ENCODE data around the gene CGREF1.

Gene CGREF1

GRCh38 chr2:27136751-27137150, 17.8 kb upstream of the CGREF1 start:
- DNase-seq (ENCODE audit: low read depth): no peak
- no peak overlapping the region for H3K4me3 ChIP-seq (ENCODE audit: low read length)
- TF ChIP-seq, protein P1, sequence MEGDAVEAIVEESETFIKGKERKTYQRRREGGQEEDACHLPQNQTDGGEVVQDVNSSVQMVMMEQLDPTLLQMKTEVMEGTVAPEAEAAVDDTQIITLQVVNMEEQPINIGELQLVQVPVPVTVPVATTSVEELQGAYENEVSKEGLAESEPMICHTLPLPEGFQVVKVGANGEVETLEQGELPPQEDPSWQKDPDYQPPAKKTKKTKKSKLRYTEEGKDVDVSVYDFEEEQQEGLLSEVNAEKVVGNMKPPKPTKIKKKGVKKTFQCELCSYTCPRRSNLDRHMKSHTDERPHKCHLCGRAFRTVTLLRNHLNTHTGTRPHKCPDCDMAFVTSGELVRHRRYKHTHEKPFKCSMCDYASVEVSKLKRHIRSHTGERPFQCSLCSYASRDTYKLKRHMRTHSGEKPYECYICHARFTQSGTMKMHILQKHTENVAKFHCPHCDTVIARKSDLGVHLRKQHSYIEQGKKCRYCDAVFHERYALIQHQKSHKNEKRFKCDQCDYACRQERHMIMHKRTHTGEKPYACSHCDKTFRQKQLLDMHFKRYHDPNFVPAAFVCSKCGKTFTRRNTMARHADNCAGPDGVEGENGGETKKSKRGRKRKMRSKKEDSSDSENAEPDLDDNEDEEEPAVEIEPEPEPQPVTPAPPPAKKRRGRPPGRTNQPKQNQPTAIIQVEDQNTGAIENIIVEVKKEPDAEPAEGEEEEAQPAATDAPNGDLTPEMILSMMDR (conservative IDR thresholded peaks at IDR 0.05; ENCODE audit: low read length): no peak

- TF ChIP-seq, protein P1 (conservative IDR thresholded peaks at IDR 0.05; ENCODE audit: low read length): no peak
- no peak overlapping the region for H3K4me3 ChIP-seq (ENCODE audit: low read length)
- DNase-seq (ENCODE audit: low read depth): no peak
Measured at GRCh38 chr2:27135478-27135955, 16.6 kb upstream of the CGREF1 start.

GRCh38 chr2:27134781-27135477, 16.0 kb upstream of the CGREF1 start:
- H3K4me3 ChIP-seq (ENCODE audit: low read length): peak overlapping the region; percentile 30
- no peak for DNase-seq (ENCODE audit: low read depth)
- TF ChIP-seq, protein P1 (conservative IDR thresholded peaks at IDR 0.05; ENCODE audit: low read length): no peak

DNA sequence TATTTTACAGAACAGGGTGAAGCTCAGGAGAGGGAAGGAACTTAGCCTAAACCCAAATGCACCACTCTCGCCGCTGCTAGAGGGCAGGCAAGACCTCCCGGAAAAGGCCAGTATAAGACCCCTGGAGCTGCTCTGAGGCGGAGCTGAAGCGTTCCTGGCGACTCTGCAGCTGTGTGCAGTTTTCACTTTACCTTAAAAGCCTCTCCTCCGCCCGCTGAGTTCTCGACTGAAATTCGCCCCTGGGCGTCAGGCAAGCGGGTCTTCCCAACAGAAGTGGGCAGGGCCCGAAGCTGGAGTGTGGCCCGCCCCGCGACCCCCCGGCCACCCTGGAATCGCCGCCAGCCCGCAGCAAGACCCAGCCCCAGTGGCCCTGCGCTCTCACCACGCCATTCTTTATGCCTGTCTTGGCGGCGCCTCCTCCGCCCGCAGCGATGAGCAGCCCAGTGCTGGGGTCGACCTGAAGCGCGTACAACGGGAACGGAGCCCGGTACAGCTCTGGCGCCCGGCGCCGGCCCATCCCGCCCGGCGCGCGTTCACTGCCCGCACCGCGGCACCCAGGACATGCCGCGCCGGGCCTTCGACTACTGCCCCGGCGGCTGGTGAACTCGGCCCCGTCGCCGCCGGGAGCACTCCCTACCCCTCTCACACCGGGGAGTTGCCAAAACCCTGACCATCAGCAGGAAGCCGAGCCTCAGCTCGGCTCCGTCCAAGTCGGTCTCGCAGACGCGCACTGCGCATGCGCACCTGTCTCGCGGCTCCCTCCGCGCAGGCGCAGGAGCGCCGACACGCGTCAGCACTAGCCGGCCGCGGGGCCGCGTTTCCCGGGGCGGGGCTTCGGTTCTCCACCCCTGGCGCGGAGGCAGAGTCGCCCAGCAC, 15.2 kb upstream of the CGREF1 start, which contains the start of gene PREB:
PREB (minus strand) TSS at position 732 of the 876 bp plus-strand sequence; CDS start at position 517, 215 bp downstream.
- H3K4me3 ChIP-seq (ENCODE audit: low read length): peak within 1 kb of the TSS; percentile 86
- TF ChIP-seq, protein P1 (conservative IDR thresholded peaks at IDR 0.05; ENCODE audit: low read length): peak; percentile 55
- peak; percentile 90 for DNase-seq (ENCODE audit: low read depth)

GRCh38 chr2:27133195-27133875, 14.4 kb upstream of the CGREF1 start:
- no peak for DNase-seq (ENCODE audit: low read depth)
- H3K4me3 ChIP-seq (ENCODE audit: low read length): peak overlapping the region; percentile 86
- TF ChIP-seq, protein P1 (conservative IDR thresholded peaks at IDR 0.05; ENCODE audit: low read length): no peak

DNA sequence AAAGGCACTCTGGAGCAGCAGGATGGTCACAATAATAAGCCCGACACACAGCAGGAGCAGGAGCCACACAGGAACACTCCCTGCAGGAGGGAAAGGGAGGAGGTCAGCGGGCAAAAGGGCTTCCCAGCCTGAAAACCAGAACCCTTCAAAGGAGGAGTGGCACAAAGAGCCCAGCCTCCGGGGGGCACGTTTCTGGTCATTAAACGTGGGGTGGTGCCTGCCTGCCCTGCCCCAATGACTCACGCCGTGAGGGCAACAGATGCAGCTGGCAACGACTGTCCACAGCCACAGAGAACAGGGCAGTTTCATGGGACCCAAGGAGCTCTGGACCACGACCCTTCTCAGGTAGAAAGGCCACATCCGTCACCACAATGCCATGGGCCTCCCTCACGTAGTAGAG, 12.5 kb upstream of the CGREF1 start:
- no peak overlapping the region for H3K4me3 ChIP-seq (ENCODE audit: low read length)
- TF ChIP-seq, protein P1 (conservative IDR thresholded peaks at IDR 0.05; ENCODE audit: low read length): no peak
- DNase-seq (ENCODE audit: low read depth): no peak
